GM19324 (cell line): ENCODE measurements around the gene WNK1.
"Not testable (repeated sequence)": the region's sequence is repeated elsewhere in the genome, so short reads cannot be mapped to it uniquely, and the experiment has no call there.

Source experiments
- ATAC-seq: cut with Tn5 transposase; IDR thresholded peaks from one replicate; pipeline ENCODE4 v1.9.1; 2021; ENCODE audit warnings: mild to moderate bottlenecking, moderate library complexity; ENCODE audit not compliant: unreplicated experiment, low FRiP score

The WNK1 gene

DNA sequence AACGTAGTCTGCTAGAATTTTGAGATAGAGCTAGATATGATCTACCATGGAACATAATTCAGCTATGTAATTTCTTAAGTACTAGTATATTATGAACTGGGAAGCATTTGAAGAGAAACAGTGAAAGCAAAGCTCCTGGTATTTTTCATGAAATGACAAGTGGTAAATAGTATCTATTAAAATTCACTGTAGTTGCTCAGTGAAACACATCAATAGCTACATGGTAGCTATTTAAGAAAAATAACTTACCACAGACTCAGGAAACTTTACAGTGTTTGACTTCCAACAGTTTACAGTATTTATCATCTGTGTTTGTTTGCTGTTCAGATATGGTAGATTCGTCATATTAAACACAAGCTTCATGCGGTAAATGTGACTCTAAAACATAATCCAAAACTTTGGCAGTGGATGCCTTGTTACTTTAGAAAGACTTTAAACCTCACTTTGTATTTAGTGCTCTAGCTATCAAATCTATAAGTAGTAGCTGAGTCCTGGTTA is 25.2 kb downstream of the WNK1 start:
- ATAC-seq: no peak

DNA sequence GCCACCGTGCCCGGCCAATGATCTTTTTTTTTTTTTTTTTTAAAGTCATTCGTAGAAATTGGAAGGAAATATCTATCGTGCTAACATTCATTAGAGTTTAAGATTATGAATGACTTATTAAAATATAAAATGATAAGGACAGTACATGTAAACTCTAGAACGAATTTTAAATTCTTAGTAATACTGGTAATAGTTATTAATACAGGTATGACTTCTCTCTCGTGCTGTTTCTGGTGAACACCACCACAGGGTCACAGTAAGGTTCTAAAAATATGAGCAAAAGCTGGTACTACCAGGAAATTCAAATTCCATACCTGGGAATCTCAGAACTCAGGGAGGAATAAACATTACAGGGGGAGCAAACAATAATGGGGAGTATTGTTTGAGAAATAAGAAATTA is 26.2 kb downstream of the WNK1 start:
- ATAC-seq: no peak

DNA sequence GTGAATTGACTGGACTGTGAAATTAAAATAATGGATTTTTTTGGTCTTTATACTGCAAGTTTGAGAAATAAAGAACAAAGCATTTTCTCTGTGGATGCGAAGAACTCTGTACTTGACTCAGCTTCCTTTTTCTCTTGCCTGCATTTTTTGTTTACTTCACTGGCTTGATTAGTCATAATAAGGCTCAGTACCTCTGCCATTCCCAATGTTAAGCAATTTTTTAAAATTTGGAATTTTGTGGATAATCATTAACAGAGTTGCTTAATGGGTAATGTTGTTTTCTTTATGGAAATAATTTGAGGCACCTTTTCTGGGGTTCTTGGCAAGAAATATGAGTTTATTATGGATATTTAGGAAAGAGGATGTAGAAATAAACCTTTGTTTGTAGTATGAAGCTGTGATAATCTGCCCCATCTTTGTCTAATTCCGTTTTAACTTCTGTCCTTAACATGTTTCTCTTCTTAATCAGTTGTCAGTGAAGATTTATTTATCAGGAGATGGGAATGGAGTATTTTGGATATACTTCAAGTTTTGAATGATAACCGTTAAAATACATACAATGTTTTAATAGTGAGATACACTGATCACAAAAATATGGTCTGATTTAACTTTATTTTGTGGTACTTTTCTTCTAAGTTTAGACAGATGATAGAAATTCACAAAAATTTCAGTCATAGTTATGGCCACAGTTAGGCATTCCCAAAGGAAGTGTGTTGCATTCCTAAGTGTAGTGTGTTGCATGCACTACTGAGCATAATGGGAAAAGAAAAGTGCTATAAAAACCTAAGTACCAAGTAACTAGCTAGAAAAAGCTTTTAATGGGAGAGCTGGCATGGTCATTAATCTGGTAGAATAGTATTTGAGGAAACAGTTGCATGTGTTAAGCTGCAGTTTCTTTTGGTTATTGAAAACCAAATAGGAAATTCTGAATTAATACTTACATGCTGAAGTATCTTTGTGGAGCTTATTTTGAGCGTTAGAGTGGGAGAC is 27.7 kb downstream of the WNK1 start:
- ATAC-seq: no peak

DNA sequence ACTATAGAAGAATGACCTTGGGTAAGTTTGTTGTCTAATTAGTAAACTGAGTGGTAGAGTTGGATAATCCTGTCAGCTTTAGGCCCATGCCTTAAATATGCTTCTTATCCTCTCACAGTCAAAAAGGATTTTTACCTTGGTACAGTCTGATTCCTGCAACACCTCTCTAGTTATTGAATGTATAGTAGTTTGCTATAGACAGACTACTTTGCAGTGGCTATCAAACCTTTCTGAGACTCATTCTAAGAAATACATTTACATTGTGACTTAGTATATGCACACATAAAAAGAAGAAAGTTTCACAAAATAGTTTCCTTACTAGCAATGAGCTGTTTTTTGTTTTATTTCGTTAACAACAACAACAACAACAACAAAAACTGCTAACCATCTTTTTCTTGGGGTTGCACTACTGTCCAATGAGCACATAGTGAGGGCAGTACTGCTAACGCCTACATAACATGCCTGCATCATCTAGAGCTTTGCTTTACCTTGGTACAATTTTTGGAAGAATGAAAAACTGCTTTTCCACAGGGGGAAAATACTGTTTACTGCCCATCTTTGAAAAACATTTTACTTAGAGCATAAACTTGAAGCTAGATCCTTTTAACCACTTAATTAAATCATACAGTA is 28.5 kb downstream of the WNK1 start:
- no peak for ATAC-seq

DNA sequence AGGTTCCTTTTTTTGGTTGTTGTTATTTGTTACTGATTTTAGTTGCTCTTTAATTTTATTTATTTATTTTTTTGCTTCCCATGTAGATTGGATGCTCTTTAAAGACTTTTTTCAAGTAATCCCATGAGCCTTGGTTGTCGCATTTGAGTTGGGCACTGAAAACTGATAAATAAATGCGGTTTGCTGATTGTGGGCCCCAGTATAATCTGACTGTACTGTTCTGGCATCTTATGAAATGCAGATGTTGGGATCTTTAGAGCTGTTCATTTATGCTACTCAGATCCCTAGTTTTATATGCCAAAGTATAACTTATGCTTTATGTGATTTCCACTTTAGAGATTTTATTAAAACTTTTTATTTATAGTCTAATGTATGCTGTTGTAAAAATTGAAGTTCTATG is 33.3 kb downstream of the WNK1 start:
- ATAC-seq: no peak

DNA sequence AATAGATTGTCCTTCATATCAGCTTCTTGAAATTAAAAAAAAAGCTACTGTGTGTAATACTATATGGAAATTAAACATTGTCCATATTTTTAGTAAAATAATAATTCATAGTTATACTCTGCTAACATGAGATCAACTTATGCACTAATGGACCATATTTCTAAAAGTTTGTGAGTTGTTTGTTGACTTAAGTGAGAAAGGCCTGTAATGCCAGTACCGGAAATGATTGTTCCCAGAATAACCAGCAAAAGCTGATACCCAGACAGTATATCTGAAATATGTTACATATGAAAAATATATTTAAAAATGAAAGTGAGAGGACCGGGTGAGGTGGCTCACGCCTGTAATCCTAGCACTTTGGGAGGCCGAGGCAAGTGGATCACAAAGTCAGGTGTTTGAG is 35.9 kb downstream of the WNK1 start:
- ATAC-seq: no peak

DNA sequence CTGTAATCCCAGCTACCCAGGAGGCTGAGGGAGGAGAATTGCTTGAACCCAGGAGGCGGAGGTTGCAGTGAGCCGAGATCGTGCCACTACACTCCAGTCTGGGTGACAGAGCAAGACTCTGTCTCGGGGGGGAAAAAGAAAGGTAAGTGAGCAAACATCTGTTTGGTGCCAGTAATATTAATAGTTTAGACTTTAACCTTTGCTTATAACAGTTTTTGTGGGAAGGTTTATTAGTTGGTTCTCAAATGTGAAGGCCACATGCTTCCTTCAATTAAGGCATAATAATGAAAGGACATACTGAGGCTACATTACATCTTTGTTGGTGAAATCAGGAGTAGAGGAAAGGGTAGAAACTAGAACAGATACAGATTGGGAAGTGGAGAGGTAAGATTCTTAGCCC is 36.4 kb downstream of the WNK1 start:
- ATAC-seq: not testable (repeated sequence)

DNA sequence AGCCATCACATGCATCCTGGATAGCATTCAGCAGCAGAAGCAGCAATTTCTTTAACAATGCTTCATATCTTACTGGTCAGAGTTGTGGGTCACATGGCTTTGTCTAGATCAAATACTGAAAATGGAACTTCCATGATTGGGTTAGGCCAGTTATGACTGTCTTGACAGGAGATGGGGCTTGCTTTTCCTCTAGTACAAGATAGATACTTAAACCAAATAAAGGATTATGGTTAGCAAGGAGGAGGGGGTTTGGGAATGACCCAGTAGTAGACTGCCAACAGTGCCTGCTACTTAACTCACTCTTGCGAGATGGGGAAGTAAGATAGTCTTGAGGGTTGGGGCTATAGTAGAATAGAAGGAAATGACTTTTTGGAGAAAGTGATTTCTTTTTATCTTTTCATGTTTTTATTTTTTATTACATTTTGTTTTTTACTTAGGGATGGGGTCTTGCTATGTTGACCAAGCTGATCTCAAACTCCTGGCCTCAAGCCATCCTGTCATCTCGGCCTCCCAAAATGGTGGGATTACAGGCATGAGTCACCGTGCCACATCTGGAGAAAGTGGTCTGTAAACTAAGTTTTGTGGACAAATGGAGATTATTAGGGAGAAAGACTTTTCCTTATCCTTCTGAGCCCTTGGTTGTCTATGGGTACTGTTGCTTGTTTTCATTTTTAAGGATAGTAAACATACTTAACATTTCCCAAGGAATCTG is 37.6 kb downstream of the WNK1 start:
- no peak for ATAC-seq

DNA sequence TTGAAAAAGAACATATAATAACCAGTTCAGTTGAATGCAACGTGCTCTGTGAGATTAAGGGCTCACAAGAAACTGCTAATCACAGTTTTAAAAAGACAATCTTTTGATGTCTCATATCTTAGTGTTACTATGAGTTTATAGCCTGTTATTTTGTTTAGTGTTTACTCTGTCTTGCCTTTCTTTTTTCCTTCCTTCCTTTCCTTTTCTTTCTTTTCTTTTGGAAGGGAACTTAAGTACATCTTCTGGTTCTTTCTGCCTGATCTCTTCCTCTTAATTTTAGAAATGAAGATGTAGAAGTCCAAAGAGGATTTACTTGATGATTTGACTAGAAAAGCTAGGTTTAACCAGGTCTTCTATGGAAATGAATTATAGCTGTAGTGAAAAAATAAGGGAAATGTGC is 38.2 kb downstream of the WNK1 start:
- ATAC-seq: no peak

DNA sequence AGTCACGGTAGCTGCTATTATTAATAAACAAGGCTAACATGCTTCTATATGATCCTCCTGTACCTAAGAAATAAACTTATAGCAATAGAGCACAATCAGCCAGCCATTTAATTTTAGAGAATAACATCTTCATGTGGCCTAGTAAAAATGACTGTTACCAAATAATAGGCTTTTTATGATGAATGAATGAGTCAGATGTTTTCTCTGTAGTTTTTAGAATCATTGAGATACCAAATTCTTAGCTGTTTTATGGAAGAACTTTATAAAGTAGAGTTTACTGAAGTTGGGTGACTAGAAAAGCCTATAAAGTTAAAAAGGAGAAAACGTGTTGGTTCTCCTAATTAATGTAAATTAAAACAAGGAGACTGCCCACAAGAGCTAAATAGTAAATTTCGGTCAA is 40.7 kb downstream of the WNK1 start:
- no peak for ATAC-seq

DNA sequence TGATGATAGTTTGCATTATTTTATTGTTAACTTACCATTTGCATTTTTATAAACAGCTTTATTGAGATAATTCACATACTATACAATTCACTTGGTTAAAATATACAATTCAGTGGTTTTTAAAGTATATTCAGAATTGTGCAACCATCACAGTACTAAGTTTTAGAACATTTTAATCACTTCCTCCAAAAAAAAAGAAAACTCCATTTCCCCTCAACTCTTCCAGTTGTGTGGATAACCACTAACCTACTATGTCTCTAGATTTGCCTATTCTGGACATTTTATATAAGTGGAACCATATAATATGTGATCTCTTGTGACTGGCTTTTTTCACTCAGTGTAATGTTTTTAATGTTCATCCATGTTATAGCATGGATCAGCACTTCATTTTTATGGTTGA is 41.3 kb downstream of the WNK1 start:
- ATAC-seq: no peak

DNA sequence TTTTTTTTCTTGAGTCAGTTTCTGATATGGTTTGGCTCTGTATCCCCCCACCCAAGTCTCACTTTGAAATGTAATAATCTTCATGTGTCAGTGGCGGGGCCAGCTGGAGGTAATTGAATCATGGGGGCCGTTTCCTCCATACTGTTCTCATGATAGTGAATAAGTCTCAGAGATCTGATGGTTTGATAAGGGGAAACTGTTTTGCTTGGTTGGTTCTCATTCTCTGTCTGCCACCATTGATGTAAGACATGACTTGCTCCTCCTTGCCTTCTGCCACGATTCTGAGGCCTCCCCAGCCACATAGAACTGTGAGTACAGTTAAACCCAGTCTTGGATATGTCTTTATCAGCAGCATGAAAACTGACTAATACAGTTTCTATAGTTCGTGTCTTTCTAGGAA is 42.9 kb downstream of the WNK1 start:
- no peak for ATAC-seq

DNA sequence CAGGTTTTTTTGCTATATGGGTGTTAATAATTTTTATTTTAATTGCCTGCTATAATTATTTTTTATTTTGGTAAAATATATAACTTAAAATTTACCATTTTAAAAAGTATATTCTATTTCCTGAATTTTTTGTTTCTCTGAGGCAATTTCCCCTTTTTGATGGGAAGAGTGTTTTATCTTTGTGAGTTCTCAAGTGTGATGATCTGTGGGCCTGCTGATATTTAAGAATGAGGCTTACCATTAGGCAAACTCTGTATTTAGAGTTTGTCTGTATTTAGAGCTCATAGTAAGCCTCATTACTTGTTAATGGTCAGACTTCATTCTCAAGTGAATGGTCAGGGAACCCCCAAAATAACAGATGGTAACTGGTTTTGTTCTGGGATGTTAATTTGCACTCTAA is 48.0 kb downstream of the WNK1 start:
- ATAC-seq: no peak

DNA sequence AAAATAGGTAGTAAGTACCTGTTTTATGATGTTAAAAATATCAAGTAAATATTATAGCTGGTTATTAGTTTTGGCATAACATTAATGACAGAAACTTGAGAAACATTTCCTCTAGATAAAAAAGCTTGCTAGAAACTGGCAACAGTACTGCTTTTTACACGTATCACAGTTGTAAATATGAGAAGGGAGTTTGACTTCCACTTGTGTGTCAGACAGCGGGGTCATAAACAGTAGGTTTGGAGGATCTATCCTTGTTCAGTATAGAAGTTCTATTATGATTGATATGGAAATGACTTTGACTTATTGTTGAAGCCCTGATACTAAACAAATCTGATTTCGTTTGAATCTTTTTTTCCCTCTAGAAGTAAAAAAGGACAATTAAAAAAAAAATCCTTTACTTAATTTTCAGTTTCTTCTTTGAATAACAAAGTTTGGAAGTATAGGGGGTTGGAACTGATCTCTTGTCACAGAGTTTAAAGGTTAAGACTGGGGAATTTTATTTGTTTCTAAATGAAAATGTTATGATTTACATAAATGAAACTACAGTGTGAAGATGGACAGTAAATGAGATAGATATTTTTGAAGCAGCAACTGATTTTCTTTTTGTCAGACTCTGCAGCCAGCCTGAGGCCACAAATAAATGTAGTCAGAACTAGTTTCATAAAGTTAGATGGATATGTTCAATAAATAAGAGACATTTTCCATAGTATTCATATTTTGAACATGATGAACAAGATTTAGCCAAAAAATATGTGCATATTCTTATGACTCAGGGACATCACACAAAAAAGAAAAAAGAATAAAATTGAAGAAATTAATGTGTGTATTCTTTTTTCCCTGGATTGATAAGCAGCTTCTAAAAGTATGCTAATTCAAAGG is 50.1 kb downstream of the WNK1 start:
- ATAC-seq: no peak

DNA sequence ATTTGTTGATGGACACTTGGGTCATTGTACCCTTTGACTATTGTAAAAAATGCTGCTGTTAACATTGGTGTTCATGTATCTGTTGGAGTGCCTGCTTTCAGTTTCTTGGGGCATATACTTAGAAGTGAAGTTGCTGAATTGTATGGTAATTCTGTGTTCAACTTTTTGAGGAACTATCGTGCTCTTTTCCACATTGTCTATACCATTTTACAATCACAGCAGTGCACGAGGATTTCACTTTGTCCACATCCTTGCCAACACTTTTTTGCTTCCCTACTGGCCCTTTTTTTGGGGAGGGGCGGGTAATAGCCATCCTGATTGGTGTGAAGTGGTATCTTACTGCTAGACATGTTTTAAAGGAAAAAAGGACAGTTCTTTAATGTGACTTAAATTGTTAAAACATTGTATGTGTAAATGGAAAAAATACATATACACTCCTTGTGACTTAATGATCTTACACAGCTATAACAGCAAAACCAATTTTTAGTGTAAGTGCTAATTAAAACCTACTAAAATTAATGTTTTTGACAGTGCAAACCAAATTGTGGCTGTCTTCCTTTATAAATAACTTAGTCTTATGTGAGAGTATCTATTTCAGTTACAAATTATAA is 52.7 kb downstream of the WNK1 start:
- ATAC-seq: no peak

DNA sequence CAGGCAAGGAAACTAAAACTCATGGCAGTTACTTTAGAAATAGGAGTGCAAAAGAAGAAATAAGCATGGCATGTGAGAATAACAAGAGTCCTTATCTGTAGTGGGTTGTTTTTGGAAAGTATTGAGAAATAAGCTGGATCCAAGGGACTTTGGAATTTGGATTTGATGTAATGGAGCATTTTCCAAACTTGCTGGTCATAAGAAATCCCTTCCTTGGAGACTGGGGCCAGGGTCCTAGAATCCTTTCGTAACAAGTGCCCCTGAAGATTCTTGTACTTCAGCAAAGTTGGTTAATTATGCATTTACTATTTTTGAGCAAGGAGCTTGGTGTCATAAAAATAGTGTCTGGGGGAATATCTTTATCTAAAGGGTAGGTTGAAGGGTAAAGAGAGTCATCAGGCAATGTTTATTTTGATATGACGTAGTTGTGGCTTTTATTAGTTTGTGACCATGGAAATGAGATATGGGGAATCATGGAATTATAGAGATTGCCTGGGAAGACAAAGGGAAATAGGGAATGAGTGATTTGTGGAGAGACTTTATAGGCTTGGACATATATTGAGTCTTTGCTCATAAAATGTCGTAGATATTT is 53.9 kb downstream of the WNK1 start:
- no peak for ATAC-seq

DNA sequence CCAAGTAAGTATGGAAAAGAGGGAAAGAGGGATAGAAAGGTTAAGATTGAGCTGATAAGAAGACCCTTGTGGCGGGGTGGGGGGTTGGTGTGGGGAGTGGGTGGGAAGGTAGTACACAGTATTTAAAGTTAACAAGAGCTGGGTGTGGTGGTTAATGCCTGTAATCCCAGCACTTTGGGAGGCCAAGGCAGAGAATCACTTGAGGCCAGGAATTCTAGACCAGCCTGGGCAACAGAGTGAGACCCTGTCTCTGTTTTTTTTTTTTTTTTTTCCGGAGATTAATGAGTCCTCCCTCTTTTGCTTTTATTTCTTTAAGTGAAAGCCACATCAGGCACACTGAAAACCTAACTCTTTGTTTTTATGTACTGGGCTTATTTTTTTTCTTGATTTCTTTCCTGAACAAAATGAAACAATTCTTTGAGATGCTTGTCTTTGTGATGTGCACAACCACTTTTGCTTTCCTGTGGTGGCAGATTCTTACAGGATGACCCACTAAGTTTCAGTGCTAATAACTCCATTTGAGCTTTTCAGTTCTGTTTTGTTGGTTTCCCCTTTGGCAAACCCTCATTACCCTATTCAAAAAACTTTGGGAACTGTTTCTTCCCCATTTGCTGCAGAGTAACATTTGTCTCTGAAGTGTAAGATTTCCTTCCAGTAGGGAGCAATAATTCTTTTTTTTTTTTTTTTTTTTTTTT is 54.8 kb downstream of the WNK1 start:
- no peak for ATAC-seq

DNA sequence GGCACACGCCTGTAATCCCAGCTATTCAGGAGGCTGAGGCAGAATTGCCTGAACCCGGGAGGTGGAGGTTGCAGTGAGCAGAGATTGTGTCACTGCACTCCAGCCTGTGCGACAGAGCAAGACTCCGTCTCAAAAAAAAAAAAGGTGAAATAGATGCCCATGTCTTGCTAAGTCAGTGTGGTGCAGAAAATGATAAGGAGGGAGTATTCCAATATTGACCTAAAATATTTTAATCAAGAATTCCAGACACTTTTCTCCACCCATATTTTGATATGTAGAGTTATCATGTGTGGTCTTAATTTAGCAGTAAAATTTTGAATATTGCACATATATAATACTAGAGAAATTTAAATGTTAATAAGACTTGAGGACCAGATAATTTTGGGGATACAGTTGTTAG is 57.7 kb downstream of the WNK1 start:
- ATAC-seq: no peak
